Measurements from ENCODE around the gene MRGPRF.

- TF ChIP-seq CTCF (IDR thresholded peaks at IDR 0.05): no peak
- no peak for TF ChIP-seq POLR2AphosphoS5 (IDR thresholded peaks at IDR 0.05)
These were observed 42.8 kb upstream of the MRGPRF start for GRCh38 chr11:69055598-69056516.
